Lung (tissue), 12 donors: Measurements from ENCODE around the gene TLE1. TPM values are rescaled to one million over a fixed set of nuclear protein-coding genes. Genes with fewer than 3 reads are reported as not detected.

Experiments used
- ATAC-seq: fragments of 200-7000 bp; cut with Tn5 transposase; one replicate; pipeline ENCODE4 v1.9.1; 2020; ENCODE audit warnings: moderate number of reproducible peaks; ENCODE audit not compliant: insufficient read depth, low FRiP score
- DNase-seq, 3 donors: peaks; one replicate each; pipeline ENCODE4 v3.0.0-alpha.2; 2013 to 2017
- H3K27ac ChIP-seq, 2 donors: one replicate each; pipeline ENCODE4 v1.5.1; 2013; ENCODE audit warnings: mild to moderate bottlenecking in 2 of 2, moderate library complexity in 2 of 2, control low read depth in 1 of 2, inconsistent platforms in 1 of 2, low read depth in 1 of 2, low read length in 1 of 2
- H3K27me3 ChIP-seq, 3 donors: one replicate each; pipeline ENCODE4 v1.5.1; 2013; ENCODE audit warnings: low read length in 2 of 3; ENCODE audit not compliant: control insufficient read depth in 3 of 3, insufficient read depth in 3 of 3
- H3K36me3 ChIP-seq, 4 donors: one replicate each; pipeline ENCODE4 v1.5.1; 2013; ENCODE audit warnings: low read length in 4 of 4, mild to moderate bottlenecking in 1 of 4, moderate library complexity in 1 of 4; ENCODE audit not compliant: control insufficient read depth in 4 of 4, insufficient read depth in 4 of 4
- H3K4me1 ChIP-seq, 5 donors: one replicate each; pipeline ENCODE4 v1.5.1; 2013; ENCODE audit warnings: low read length in 5 of 5, mild to moderate bottlenecking in 2 of 5, moderate library complexity in 1 of 5; ENCODE audit not compliant: control insufficient read depth in 5 of 5, insufficient read depth in 5 of 5
- H3K4me3 ChIP-seq: one replicate; pipeline ENCODE4 v1.5.1; 2013; ENCODE audit warnings: mild to moderate bottlenecking, control low read depth, moderate library complexity
- H3K9ac ChIP-seq, 2 donors: one replicate each; pipeline ENCODE4 v1.5.1; 2013; ENCODE audit warnings: low read length in 2 of 2, control low read depth in 1 of 2; ENCODE audit not compliant: insufficient read depth in 1 of 2
- H3K9me3 ChIP-seq, 4 donors: one replicate each; pipeline ENCODE4 v1.5.1; 2013; ENCODE audit warnings: low read length in 3 of 4, mild to moderate bottlenecking in 1 of 4, moderate library complexity in 1 of 4; ENCODE audit not compliant: control insufficient read depth in 4 of 4, insufficient read depth in 3 of 4
- CTCF ChIP-seq: IDR thresholded peaks from 2 replicates; pipeline ENCODE4 v1.5.1; 2012; ENCODE audit warnings: mild to moderate bottlenecking; ENCODE audit errors: control extremely low read depth, extremely low read depth
- WGBS, 2 donors: extraction: QIAGEN DNeasy Blood & Tissue Kit; methylation state at CpG; one replicate each; pipeline ENCODE4 v1.1.7; 2013; 5-methylcytosine and 5-hydroxymethylcytosine counted together
- polyA plus RNA-seq, 2 donors: library from polyadenylated mRNA; stranded (reverse); fragments of 200-250 nt; gene quantifications; one replicate each; pipeline ENCODE4 v1.2.1, GENCODE V29; 2013
- total RNA-seq, 2 donors: library from RNA; depleted of rRNA in 1 of 2; stranded (reverse); fragments of >200 nt in 1 of 2; gene quantifications; one replicate each; pipeline ENCODE4 v1.2.1, GENCODE V29; 2014 to 2021
- donor health status: control.
- donor health status: control.
- donor health status: Bipolar disorder and iron deficiency.
- donor health status: healthy.
- donor health status: DM: yes; HTN: yes; CAD: no.

The TLE1 gene
- total and polyA plus RNA-seq, 4 donors, result 16.8 to 35.2 (median 19.4) TPM

- Histone ChIP-seq H3K4me3 (no peak overlapping the region), H3K27ac (no peak overlapping the region), H3K4me1 (peaks cover 0 to 13% (median 4%) of the 10 kb centered on the region in 5 donors), H3K9ac (no peak overlapping the region), H3K27me3 (no peaks in the 10 kb centered on the region), H3K9me3 (no peaks in the 10 kb centered on the region), H3K36me3 (peaks cover 0 to 48% (median 24%) of the 10 kb centered on the region in 4 donors)
- DNase-seq (no peak), ATAC-seq (no peak)
- 84 to 88% methylated on average over 1 of the region's 1 CpG for WGBS, 2 donors
- TF ChIP-seq CTCF, result no peak
Measured at GRCh38 chr9:81586786-81587185, 102.6 kb downstream of the TLE1 start.

- 81 to 90% methylated on average over 11 of the region's 11 CpGs for WGBS, 2 donors
- no peak overlapping the region for H3K27ac ChIP-seq
- DNase-seq (no peak), ATAC-seq (no peak)
- no peak for TF ChIP-seq CTCF
- no peaks in the 10 kb centered on the region for H3K9me3 ChIP-seq
- no peak overlapping the region for H3K4me3 ChIP-seq
- H3K27me3 ChIP-seq, result no peaks in the 10 kb centered on the region
- H3K36me3 ChIP-seq, result peaks cover 0 to 38% (median 21%) of the 10 kb centered on the region in 4 donors
- H3K4me1 ChIP-seq, result peaks cover 0 to 13% (median 6%) of the 10 kb centered on the region in 5 donors
- H3K9ac ChIP-seq, result no peak overlapping the region
Measured at GRCh38 chr9:81585191-81585763, 104.1 kb downstream of the TLE1 start.

- H3K27me3 ChIP-seq, result no peaks in the 10 kb centered on the region
- H3K4me3 ChIP-seq, result no peak overlapping the region
- H3K9ac ChIP-seq, result no peak overlapping the region
- H3K4me1 ChIP-seq, result peaks cover 0 to 13% (median 6%) of the 10 kb centered on the region in 5 donors
- H3K27ac ChIP-seq, result no peak overlapping the region
- H3K9me3 ChIP-seq, result no peaks in the 10 kb centered on the region
- TF ChIP-seq CTCF, result no peak
- peaks cover 0 to 34% (median 18%) of the 10 kb centered on the region in 4 donors for H3K36me3 ChIP-seq
- 95 to 97% methylated on average over 8 of the region's 8 CpGs for WGBS, 2 donors
- DNase-seq (no peak), ATAC-seq (no peak)
Measured at GRCh38 chr9:81584099-81584498, 105.2 kb downstream of the TLE1 start.

GRCh38 chr9:81581986-81582385, 107.4 kb downstream of the TLE1 start:
- TF ChIP-seq CTCF, result no peak
- 58 to 77% methylated on average over 3 of the region's 3 CpGs for WGBS, 2 donors
- Histone ChIP-seq H3K27ac (no peak overlapping the region), H3K27me3 (no peaks in the 10 kb centered on the region), H3K36me3 (peaks cover 0 to 22% (median 10%) of the 10 kb centered on the region in 4 donors), H3K9me3 (no peaks in the 10 kb centered on the region), H3K4me1 (peaks cover 0 to 5% (median 0%) of the 10 kb centered on the region in 5 donors), H3K9ac (no peak overlapping the region), H3K4me3 (no peak overlapping the region)
- no peak for DNase-seq
- ATAC-seq, result no peak
